ENCODE measurements around the gene OR52D1.

The OR52D1 gene

DNA sequence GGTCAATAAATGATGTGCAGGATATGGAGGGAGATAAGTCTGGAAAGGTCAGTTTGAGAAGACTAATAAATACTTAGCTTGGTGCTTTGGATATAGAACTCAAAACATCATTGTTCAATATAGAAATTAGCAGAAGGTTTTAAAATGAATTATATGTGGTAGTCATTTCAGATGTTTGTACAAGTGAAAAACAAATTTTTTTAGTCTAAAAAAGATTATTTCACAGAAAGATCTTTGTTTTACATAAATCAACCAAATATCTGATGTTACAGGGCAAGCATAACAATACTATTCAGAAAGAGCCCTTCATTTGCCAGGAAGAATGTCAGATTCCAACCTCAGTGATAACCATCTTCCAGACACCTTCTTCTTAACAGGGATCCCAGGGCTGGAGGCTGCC, at the start of gene OR52D1:
TSS of gene OR52D1 (plus strand) at position 301 of the 400 bp plus-strand sequence. CDS start at position 323, 22 bp downstream.
- DNase-seq, result no peak

DNA sequence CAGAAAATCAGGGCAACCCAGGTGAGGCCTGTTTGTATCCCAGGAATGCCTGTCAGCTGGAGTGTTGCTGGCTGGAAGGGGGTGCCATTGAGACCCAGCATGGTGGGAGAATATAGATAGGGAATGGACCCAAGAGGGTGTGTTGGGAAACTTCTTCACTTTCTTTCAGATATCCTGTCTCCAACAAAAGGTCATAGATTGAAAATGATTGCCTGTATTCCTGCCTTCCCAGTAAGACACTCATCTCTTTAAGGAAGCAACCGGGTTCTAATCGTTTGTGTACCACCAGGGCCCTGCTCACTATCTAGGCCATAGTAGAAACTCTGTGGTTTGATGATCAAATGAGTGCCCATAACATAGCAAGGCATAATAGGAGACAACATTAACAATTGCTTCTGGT, 47.1 kb upstream of the OR52D1 start, which contains the start of gene OR51I1:
TSS of gene OR51I1 (minus strand) at position 101 of the 400 bp plus-strand sequence. CDS start at position 101, 0 bp downstream.
- DNase-seq, result no peak

DNA sequence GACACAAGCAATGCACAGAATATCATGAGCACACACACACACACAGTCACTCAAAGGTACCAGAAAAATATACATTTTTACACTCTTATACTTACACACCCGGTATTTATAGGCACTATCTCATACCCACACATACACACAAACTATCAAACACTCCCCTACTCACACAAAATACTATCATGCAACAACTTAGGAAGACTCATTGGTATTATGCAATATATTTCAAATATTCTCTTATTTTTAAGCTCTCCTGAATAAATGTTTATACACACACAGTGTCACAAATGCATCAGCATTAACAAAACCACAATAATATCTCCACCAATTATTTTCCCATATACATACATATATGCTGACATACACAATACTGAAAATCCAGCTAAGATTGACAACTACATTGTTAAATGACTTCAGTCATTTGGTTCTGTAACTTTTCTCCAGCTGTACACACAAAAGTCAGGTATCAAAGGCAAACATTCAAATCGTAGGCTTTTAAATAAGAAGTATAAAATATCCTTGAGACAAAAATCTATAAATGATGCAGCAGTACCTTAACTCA, 44.6 kb upstream of the OR52D1 start:
- DNase-seq, result no peak

DNA sequence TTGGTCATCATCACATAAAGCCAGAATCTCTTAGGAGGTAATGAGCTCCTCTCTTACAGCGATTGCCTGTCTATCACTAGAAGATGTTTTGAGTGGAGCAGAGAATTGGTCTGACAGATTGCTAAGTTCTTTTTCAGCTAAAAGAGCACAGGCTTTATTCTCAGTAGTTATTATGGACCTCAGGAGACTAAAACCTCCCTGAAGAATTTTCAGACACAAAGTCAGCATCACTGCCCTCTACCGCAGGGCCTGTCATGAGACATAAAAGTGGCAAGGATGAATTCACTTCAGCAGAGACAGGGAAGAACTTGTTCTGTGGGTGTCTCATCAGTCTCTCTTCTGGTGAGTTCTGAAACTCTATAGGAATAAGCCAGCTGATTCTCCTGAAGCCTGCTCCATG, 39.5 kb upstream of the OR52D1 start, which contains the start of gene OR51I2:
TSS of gene OR51I2 (plus strand) at position 301 of the 400 bp plus-strand sequence. CDS start 4,166 bp downstream, outside the sequence.
- no peak for DNase-seq

DNA sequence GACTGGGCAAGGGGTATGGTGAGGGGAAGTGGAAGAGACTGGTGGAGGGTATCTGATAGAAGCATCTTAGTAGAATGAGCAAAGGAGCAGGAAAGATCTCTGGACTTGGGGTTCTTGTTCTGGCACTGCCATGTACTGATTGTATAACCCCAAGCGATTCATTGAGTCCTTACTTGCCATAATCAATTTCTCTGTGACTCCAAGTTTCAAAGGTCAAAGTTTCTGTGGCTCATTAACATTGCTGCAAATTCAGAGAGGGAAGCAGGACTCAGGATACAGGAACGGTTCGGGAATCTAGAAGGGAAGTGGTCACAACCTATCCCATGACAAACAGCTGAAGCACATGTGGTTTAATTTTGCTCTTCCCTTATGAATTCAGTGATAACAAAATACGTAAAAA, 39.1 kb upstream of the OR52D1 start:
- DNase-seq, result no peak

DNA sequence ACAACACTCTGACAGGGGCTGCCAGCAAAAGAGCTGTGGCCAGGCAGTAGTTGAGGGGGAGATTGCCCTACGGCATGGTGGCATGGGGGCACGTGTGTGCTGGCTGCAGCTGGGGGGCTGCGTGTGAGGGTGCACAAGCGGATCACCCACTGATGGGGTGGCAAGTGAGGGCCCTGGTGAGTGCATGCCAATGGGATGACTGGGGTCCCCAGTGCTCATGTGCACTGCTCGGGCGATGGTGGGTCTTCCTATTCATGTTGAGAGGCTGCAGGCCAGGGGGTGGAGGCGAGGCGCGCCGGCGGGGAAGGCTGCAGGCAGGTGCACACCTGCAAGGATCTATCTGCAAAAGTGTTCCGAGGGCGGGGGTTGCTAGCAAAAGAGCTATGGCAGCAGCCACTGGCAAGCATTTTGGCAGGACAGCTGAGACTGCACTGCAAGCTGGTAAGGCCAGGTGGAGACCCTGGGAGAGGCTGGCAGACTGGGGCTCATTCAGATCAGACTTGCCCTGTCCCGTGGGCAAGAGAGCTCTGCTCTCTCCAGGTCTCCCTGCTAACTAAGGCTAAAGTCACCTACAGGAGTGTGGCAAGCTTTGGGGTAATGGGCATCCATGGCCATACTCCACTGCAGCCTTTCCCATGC, 27.4 kb upstream of the OR52D1 start:
- no peak for DNase-seq

DNA sequence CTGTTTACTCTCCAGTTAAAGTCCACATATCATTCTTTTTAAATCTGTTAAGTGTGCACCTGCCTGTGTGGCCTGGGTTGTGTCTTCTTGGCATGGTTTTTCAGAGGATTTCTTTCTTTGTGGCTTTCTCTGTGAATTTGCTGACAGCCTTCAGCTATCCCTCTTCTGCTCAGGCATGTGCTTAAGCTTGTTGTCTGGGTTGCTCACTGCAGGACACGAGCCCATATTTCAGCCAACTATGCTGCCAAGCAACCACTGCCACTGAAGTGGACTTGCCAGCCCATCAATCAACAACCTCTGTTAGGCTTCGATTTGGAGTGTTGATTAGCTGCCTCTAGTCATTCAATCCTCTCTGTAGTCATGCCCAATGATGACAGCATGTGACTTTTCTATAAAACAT, 21.0 kb upstream of the OR52D1 start:
- DNase-seq, result no peak

DNA sequence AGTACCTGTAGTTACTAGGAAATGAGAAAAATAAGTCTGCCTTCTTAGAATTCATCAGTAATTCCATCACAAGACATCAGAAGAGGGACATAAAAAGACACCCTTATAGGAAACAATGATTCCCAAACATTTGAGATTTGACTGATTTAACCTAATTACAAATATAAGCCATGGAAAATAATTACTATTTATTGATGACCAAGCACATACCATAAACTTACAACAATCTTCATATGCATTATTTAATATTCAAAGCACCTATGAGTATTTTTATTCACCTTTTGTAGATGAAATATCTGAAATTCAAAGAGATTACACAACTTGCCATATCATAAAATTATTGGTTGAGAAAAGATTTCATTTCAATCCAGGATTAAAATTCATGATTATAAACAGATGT, 14.6 kb upstream of the OR52D1 start:
- DNase-seq, result no peak

DNA sequence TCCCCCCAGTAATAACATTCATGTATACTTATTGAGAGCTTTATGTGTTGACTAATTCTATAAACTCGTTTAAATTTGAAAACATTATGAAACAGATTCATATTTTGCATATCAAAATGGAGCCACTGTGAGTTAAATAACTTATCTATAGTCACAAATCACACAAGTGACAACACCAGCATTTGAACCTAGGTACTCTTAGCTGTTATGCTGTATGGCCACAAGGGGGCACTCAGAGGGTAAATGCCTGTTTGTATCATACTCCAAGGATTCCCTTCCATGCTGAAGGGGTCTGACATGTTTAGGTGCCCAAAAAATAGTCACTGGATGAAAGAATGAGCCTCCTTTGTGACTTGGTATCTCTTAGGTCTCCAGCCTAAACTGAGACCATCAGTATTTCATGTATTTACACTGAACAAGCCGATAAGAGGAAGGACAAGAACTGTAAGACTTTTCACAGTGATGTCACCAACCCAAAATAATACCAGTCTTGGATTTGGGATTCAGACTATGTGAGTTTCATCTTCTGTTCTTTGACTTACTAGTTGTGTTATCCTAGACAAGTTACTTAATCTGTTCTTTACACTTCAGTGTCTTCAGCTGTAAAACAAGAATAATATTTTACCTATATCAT, 12.2 kb upstream of the OR52D1 start:
- peak; percentile 52 for DNase-seq

DNA sequence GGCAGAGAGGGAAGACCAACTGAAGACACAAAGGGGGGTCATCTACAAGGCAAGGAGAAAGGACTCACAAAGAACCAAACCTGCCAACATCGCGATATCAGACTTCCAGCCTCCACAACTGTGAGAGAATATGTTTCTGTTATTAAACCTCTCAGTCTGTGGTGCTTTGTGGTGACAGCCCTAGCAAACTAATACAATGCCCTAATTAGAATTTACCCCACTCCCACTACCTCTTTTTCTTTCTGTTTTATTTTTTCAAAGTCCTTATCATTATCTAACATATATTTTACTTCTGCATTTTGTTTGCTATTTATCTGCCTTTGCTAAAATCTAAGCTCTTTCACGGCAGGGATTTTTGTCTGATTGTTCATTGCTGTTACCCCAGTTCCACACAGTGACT, 2.5 kb upstream of the OR52D1 start:
- no peak for DNase-seq

DNA sequence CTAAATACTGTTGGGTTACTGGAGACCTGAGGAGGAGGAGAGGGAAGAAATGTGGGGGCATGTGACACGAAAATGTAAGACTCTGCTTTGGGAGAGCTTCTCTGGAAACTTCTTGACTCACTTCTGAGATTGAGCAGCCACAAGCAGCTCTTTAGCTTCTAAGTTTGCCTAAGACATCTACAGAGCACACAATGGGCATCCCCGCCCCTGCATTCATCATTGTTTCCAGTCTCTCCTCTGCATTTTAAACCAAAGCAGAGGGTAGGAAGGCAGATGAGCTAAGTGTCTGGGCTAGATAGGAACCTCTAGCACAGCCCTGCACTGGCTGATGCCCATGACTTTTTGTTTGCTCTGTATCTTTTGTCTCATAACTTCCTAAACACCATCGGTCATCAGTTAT, 2.1 kb upstream of the OR52D1 start:
- DNase-seq, result no peak

DNA sequence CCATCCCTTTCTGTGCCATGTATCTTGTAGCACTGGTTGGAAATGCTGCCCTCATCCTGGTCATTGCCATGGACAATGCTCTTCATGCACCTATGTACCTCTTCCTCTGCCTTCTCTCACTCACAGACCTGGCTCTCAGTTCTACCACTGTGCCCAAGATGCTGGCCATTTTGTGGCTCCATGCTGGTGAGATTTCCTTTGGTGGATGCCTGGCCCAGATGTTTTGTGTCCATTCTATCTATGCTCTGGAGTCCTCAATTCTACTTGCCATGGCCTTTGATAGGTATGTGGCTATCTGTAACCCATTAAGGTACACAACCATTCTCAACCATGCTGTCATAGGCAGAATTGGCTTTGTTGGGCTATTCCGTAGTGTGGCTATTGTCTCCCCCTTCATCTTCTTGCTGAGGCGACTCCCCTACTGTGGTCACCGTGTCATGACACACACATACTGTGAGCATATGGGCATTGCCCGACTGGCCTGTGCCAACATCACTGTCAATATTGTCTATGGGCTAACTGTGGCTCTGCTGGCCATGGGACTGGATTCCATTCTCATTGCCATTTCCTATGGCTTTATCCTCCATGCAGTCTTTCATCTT, 414 bp downstream of the OR52D1 start:
- no peak for DNase-seq

DNA sequence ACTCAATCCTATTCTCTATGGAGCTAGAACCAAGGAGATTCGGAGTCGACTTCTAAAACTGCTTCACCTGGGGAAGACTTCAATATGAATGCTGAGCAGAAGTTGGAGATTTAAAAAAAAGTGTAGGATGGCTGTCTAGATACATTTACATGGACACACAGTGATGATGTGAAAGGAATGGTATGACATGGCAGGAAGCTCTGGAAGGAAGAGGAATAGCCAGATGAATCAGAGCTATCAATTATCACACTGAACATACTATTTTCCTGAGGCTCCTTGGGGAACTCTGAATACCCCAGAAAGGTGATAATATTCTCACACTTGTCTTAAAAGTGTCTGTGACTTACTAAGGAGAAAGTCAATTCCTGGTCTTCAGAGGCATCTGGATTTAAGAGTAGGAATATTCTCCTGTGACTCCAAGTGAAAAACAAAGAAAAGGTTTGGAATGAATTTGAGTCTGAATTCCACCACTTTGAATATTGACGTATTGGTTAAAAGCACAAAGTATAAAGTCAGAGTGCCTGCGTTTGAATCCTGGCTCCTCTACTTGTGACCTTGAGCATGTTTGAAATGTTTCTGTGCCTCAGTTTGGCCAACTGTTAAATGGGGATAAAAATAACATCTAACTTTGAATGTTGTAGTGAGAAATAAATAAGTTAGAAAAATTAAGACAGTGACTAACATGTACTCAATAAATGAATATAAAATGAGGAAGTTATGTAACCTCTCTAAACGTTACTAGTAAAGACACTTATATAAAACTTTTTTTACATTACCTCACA, 1.3 kb downstream of the OR52D1 start:
- DNase-seq, result no peak

DNA sequence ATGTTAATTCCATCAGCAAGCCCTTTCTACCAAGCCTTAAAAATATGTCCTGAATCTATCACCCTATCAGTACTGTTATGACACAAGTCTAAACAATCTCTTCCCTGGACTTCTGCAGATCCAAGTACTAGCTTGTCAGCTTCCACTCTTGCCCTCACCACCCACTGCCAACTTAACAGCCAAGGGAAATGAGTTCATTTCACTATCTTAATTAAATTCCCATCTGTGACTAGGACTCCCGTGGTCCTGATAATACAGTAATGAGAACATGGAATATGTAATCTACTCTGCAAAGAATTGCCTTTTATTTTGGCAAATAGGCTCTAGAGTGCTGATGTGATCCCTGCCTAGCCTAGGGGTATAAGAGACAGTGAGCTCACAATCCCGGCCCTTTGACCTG, 11.2 kb downstream of the OR52D1 start:
- no peak for DNase-seq

DNA sequence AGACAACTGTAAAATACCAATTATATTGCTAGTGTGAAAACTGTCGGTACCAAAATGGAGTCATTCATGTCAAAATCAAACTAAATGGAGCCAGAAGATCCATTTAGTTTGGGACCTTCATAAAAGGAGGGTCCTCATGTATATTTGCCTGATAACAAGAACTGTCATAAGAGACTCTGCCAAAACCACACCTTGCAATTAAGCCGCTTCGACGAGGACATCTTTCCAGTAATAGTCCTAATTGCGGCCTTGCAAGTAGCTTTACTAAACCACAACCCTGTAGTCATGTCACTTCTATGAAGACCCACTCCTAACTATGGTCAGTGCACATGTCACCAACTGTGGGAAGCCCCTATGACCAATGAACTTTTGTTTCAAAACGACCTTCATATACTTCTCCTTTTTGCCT, 11.9 kb downstream of the OR52D1 start:
- DNase-seq, result no peak

DNA sequence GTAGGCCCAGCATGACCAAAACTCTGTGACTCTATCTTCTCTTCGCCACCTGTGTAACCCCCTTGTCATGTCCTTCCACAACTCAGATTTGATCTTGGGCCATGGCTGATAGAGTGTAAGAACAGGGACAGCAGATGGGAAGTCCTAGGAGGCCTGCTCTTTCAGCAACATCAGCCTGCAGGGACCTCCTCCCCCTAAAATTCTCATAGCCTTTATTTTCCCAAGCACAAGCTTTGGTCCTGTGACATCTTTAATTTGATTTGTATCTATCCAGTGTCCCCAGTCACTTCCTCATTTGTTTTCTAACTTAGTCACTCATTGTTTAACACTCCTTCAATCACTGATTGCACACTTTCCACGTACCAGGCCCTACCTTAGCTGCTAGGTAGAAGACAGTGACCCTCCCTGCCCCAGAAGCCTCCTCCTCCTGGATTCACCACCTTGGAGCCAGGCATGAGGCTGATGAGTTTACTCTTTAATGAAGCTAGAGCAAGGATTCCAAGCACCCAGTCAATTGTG, 16.0 kb downstream of the OR52D1 start:
- DNase-seq, result no peak

DNA sequence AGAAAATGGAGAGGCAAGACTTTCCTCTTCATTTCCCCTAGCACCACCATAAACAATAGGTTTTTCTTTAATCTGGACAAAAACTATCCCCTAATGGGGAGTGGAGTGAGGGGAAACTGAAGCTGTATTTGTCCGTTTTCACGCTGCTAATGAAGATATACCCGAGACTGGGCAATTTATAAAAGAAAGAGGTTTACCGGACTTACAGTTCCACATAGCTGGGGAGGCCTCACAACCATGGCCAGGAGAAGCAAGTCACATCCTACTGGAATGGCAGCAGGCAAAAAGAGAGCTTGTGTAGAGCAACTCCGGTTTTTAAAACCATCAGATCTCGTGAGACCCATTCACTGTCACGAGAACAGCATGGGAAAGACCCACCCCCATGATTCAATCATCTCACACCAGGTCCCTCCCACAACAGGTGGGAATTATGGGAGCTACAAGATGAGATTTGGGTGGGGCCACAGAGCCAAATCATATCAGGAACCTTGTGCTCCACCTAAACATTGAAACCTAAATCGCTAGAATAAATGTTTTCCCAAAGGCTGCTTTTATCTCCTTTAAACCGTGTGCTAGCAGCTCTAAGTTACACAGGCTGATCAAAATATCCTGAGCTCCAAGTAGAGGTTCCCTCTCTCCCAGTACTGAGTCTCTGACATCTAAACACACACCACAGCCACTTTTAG, 17.0 kb downstream of the OR52D1 start:
- DNase-seq, result no peak

DNA sequence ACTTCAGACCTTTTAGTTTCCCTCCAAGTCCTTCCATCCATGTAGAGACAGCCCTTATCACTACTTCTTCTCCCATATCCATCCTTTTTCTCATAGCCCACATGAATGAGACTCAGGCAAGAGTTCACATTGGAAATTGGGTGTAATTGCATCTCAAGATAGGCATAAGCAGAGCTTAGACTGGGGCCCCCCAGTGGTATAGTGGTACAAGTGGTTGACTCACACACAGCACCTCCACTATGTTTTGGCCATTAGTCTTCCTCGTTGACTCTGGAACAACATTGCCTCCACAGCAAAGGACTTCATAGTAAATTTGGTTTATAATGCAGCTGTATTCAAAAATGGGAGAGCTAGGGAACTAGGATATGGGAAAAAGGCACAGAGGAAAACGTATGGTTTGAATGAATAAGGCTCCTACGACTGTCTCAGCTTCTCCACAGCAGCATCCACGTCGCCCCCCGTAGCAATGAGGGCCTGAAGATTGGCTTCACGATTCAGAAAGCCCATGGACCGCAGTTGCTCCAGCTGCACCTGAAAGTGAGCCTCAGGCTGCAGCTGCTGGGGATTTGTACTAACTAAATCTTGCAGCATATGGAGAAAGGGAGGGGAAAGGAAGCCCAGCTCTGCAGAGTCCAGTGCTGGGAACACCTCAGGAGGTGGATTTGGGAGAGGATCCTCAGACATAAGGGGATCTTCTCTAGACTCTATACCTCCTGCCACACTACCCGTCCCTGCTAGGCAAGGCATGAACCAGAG, 18.9 kb downstream of the OR52D1 start:
- no peak for DNase-seq

DNA sequence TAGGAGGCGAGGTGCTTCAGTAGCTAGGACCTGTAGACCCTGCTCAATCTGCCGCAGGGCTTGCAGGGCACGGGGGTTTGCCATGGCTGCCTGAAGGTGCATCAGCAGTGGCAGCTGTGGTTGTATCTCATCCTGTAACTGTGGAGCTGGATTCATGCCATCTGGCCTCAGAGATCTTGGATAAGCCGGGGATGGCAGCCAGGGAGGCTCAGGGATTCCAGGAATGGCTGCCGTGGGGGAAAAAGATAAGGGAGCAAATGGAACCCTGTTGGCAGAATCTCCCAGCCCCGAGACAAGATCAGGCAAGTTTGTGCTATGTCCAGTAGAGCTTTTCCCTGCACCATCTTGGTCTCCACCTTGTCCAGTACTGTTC, 19.4 kb downstream of the OR52D1 start:
- DNase-seq, result no peak

DNA sequence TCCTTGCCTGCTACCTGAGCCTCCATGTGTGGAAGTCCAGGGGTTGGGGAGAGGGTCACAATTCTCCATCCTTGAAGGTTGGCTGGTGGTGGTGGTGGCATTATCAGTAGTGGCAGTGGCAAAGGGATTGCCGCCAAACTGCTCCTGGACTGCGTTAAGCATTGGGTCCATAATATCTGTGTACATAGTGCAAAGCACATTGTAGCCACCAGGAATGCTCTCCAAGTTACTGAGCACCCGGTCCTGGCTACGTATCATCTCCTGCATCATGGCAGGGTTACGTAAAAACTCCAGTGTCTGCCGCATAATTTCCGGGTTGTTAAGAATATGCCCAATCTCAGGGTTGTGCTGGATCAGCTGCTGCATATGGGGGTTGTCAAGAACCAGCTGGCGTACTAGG, 20.1 kb downstream of the OR52D1 start:
- no peak for DNase-seq

DNA sequence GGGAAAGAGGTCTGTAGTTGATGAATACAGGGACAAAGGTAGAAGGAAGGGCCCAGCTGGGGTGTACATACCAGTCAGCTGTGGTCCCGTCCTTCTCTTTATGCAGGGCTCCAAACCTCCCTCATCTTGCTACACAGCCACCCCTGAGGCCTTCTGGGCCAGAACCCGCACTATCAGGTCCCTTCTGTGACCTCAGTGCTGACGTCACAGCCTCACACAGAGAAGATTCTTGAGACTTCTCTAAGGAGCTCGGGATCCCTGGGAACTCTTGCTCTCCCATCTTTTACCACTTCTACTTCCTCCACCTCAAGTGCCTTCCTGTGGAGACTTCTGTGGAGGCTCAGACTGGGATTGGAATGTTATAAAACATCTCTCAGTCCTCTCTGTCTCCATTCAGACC, 21.3 kb downstream of the OR52D1 start, which contains the start of gene UBQLN3:
TSS of gene UBQLN3 (minus strand) at position 155 of the 400 bp plus-strand sequence. CDS start 399 bp downstream, outside the sequence.
- no peak for DNase-seq
